NCI-H1092 treated with DMSO at 0.1 percent for 48 hours (cell line): ENCODE measurements around the gene KLF13.

Source experiments
- DNase-seq: peaks from one replicate; lab custom pipeline; 2025; lab: John Stamatoyannopoulos, UW

KLF13 gene

GRCh38 chr15:31362886-31363285 lies 36.3 kb downstream of the KLF13 start:
- no peak for DNase-seq

- DNase-seq, result no peak
Measured at GRCh38 chr15:31364301-31365031, 37.8 kb downstream of the KLF13 start.

- DNase-seq, result no peak
Measured at GRCh38 chr15:31365032-31365654, 38.5 kb downstream of the KLF13 start.

- no peak for DNase-seq
Measured at GRCh38 chr15:31365655-31366127, 39.1 kb downstream of the KLF13 start.

- DNase-seq, result no peak
Measured at GRCh38 chr15:31366169-31366734, 39.6 kb downstream of the KLF13 start.

- DNase-seq, result no peak
Measured at GRCh38 chr15:31367021-31367729, 40.5 kb downstream of the KLF13 start.

GRCh38 chr15:31367730-31368344 lies 41.2 kb downstream of the KLF13 start:
- DNase-seq, result no peak

- no peak for DNase-seq
Measured at GRCh38 chr15:31369727-31370126, 43.1 kb downstream of the KLF13 start.

DNA sequence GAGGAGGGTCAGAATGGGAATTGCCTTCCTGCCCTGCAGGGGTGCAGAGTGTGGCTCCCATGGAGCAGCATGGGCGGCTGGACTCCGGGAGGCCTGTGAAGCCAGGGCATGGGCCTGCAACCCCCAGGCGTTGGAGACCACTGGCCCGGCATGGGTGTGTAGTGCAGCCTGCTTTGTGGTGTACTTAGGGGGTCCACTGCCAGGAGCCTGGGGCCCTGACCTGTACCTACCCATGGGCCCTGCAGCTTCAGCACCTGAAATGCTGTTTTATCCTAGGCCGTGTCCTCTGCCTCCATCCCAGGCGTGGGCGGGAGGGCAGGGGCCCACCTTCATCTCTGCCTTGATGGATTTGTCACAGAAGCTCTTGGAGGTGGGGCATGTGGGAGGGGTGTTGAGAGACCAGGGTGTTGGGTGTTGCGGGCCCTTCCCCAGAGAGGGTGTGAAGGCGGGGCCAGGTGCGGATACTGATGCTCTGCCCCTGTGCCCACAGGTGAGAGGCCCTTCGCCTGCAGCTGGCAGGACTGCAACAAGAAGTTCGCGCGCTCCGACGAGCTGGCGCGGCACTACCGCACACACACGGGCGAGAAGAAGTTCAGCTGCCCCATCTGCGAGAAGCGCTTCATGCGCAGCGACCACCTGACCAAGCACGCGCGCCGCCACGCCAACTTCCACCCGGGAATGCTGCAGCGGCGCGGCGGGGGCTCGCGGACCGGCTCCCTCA lies 45.0 kb downstream of the KLF13 start:
- DNase-seq, result no peak

- no peak for DNase-seq
Measured at GRCh38 chr15:31372635-31373091, 46.0 kb downstream of the KLF13 start.

- DNase-seq, result no peak
Measured at GRCh38 chr15:31373096-31373865, 46.6 kb downstream of the KLF13 start.

DNA sequence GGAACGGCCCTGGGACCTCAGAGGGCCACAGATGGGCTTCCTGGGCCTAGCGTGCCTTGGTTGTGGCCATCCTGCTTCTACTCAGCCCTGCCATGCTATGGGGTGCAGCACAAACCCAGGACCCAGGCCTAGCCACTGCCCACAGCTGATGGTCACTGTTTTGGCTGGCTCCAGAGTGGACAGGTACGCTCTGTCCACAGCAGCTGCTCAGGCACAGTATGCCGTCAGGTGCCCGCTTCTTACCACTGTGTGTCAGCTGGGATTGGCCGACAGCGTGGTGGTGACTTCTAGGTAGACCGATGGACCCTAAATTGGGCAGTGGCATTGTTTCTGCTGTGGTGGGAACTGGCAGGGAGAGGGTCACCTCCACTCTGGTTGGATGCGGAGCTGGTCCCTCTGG lies 47.3 kb downstream of the KLF13 start:
- no peak for DNase-seq

DNA sequence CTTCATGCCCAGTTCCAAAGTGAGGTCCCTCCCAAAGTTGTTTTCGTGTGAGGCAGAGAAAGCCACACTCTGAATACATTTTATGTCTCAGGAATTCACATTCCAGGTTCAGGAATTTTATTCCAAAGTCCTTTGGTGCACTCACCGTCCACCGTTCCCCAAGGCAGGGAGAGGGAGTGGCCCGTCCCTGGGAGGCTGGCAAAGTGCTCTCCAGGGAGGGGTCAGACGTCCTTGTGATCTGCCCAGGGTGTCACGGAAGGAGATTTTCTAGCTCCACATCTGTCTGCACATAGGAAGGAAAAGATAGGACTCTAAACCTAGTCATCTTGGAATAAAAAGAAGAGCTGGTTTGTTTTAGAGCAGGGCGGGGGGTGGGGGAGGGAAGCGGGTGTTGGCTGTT lies 47.9 kb downstream of the KLF13 start:
- DNase-seq, result no peak

DNA sequence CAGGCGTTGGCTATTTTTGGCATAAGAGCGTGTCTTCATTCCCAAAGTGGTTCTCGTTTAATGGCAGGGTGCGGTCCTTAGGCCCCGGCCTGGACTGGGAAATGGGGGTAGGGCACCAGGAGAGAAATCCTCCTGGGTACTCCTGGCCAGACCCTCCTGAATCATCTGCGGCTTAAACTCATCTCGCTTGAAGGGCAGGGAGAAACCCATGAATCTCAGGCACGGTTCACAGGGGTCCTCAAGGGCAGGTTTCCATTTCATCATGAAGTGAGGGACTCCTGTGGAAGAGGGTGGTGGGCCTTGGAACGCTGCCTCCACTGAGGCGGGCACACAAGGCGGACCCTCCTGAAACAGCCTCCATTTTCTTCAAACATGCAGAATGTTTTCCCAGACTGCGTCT lies 48.4 kb downstream of the KLF13 start:
- no peak for DNase-seq

GRCh38 chr15:31375772-31376171 lies 49.1 kb downstream of the KLF13 start:
- DNase-seq, result no peak

- no peak for DNase-seq
Measured at GRCh38 chr15:31376511-31376910, 49.9 kb downstream of the KLF13 start.

- no peak for DNase-seq
Measured at GRCh38 chr15:31377030-31377429, 50.4 kb downstream of the KLF13 start.

GRCh38 chr15:31378363-31378903 lies 51.8 kb downstream of the KLF13 start:
- DNase-seq, result no peak

GRCh38 chr15:31379042-31379441 lies 52.4 kb downstream of the KLF13 start:
- no peak for DNase-seq

DNA sequence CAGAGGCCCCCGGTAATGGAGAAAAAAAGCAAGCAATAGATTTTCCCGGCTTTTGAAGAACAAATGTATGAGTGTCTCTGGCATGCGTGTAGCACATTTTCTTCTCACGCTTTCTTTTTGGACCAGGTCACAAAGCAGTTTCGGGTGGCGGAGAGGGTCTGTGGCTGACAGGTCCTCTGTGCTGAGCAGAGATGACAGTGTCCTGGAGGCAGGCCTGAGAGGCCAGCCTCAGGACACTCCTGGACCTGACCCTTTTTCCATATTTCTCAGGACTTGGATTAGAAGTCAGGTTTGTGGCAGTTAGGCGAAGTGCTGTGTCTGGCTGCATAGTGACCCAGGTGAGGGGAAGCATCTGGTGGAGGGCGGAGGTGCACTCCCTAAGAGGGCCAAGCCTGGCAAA lies 52.9 kb downstream of the KLF13 start:
- no peak for DNase-seq
